Progenitor cell of endocrine pancreas (in vitro differentiated cells): ENCODE results near the gene DEUP1. TPM values are rescaled to one million over a fixed set of nuclear protein-coding genes. Genes with fewer than 3 reads are reported as not detected.
"Not testable (repeated sequence)": the region's sequence is repeated elsewhere in the genome, so short reads cannot be mapped to it uniquely, and the experiment has no call there.

Experiments
- DNase-seq: peaks from one replicate; pipeline ENCODE4 v3.0.0; 2021; ENCODE audit warnings: low spot score; ENCODE audit not compliant: unreplicated experiment
- H3K27ac Mint-ChIP-seq: 2 replicates; pipeline ENCODE4 v1.8.0; 2021; ENCODE audit warnings: mild to moderate bottlenecking, moderate library complexity, mixed read lengths
- H3K27me3 Mint-ChIP-seq: 2 replicates; pipeline ENCODE4 v1.8.0; 2021; ENCODE audit warnings: mixed read lengths
- H3K36me3 Mint-ChIP-seq: 2 replicates; pipeline ENCODE4 v1.8.0; 2022; ENCODE audit warnings: mixed read lengths; ENCODE audit not compliant: insufficient read depth
- H3K4me1 Mint-ChIP-seq: 2 replicates; pipeline ENCODE4 v1.8.0; 2021; ENCODE audit warnings: low read depth, mixed read lengths
- H3K4me3 Mint-ChIP-seq: 2 replicates; pipeline ENCODE4 v1.8.0; 2021; ENCODE audit warnings: low read depth, mild to moderate bottlenecking, moderate library complexity, mixed read lengths
- H3K9me3 Mint-ChIP-seq: 2 replicates; pipeline ENCODE4 v1.8.0; 2021; ENCODE audit warnings: low read depth, mixed read lengths
- total RNA-seq: library from RNA; stranded (reverse); gene quantifications from 2 replicates; pipeline ENCODE4 v1.2.1, GENCODE V29; 2021
- TF ChIP-seq, protein P1 (sequence below): fragments of 200-600 bp; sonication (generic); IDR thresholded peaks from one replicate; pipeline ENCODE4 v1.5.0; 2021; ENCODE audit warnings: antibody characterized with exemption, mild to moderate bottlenecking; ENCODE audit not compliant: unreplicated experiment

DEUP1 gene
- total RNA-seq, 1 donor from 2014 or later = 1.7 TPM

DNA sequence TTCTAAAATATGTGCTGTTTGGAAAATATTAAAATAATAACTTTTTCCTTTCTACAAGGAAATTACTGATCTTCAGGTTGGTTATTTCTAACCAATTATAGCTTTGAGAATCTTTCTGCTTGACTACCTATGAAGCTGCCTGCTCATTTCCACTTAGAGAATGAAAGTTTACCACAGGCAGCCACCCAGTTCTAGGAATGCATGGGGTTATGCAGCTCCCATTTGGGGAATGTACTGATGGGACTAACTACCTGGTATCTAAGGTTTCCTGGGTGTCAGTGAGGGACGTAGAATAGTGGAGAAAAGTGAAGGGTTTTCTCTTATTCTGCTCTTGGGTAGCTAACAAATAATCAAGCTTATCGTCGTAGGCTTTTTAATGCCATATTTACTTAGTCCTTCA is 73.4 kb downstream of the DEUP1 start:
- H3K4me3 Mint-ChIP-seq = no peak overlapping the region
- no peak overlapping the region for H3K27ac Mint-ChIP-seq
- no peaks in the 10 kb centered on the region for H3K36me3 Mint-ChIP-seq
- no peak for DNase-seq
- H3K9me3 Mint-ChIP-seq = peaks cover 2% of the 10 kb centered on the region
- no peaks in the 10 kb centered on the region for H3K4me1 Mint-ChIP-seq
- TF ChIP-seq, protein P1, sequence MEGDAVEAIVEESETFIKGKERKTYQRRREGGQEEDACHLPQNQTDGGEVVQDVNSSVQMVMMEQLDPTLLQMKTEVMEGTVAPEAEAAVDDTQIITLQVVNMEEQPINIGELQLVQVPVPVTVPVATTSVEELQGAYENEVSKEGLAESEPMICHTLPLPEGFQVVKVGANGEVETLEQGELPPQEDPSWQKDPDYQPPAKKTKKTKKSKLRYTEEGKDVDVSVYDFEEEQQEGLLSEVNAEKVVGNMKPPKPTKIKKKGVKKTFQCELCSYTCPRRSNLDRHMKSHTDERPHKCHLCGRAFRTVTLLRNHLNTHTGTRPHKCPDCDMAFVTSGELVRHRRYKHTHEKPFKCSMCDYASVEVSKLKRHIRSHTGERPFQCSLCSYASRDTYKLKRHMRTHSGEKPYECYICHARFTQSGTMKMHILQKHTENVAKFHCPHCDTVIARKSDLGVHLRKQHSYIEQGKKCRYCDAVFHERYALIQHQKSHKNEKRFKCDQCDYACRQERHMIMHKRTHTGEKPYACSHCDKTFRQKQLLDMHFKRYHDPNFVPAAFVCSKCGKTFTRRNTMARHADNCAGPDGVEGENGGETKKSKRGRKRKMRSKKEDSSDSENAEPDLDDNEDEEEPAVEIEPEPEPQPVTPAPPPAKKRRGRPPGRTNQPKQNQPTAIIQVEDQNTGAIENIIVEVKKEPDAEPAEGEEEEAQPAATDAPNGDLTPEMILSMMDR = no peak
- H3K27me3 Mint-ChIP-seq = no peaks in the 10 kb centered on the region

DNA sequence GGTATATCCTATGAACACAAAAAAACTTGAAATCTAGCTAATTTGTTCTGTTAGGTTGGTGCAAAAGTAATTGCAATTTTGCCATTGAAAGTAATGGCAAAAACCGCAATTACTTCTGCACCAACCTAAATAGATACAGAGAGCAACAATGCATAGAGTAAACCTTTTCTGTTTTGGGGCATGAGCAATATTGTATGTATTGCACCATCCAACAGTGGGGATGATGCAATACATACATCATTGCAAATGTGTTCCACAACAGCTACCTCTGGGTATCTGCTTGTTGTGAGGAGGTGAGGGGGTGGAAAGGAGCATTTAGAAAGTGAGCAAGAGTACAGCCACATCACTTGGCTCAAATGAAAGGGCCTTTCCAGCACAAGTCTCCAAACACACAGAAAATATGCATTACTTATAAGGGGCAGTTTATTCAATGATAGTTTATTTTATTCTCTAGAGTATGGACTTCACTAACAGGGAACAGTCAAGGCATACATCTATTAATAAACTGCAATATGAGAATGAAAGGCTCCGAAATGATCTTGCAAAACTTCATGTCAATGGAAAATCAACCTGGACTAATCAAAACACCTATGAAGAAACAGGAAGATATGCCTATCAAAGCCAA is 77.3 kb downstream of the DEUP1 start:
- DNase-seq = no peak
- peaks cover 12% of the 10 kb centered on the region for H3K4me1 Mint-ChIP-seq
- no peak overlapping the region for H3K4me3 Mint-ChIP-seq
- TF ChIP-seq, protein P1 = no peak
- no peaks in the 10 kb centered on the region for H3K9me3 Mint-ChIP-seq
- no peaks in the 10 kb centered on the region for H3K27me3 Mint-ChIP-seq
- no peaks in the 10 kb centered on the region for H3K36me3 Mint-ChIP-seq
- H3K27ac Mint-ChIP-seq = no peak overlapping the region

GRCh38 chr11:93410441-93410840 is 79.9 kb downstream of the DEUP1 start:
- TF ChIP-seq, protein P1 = no peak
- Mint-ChIP-seq H3K4me1 (peaks cover 12% of the 10 kb centered on the region), H3K9me3 (no peaks in the 10 kb centered on the region), H3K27me3 (no peaks in the 10 kb centered on the region), H3K27ac (no peak overlapping the region), H3K4me3 (no peak overlapping the region), H3K36me3 (no peaks in the 10 kb centered on the region)
- DNase-seq = no peak

GRCh38 chr11:93411705-93412104 is 81.2 kb downstream of the DEUP1 start:
- Mint-ChIP-seq H3K27ac (no peak overlapping the region), H3K9me3 (peaks cover 5% of the 10 kb centered on the region), H3K4me1 (peaks cover 12% of the 10 kb centered on the region), H3K4me3 (no peak overlapping the region), H3K36me3 (no peaks in the 10 kb centered on the region), H3K27me3 (no peaks in the 10 kb centered on the region)
- TF ChIP-seq, protein P1 = no peak
- DNase-seq = no peak

DNA sequence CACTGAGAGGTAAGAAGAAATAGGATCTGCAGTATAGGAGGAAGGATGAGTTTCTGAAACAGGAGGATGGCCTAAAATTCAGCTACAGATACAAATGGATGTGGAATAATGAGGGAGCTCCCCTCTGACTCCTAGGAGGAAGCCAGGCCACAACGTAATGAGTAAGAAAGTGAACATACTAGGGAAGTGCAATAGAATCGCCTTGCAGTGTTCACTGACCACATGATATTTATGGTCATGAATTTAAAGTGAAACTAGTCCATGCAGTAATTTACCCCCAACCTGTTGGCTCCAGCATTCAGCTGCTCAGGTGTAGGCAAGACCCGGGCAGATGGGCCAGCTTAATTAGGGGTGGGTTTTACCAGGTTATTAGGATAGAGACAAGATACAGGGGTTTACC is 101.7 kb downstream of the DEUP1 start:
- H3K27ac Mint-ChIP-seq = no peak overlapping the region
- no peak overlapping the region for H3K4me3 Mint-ChIP-seq
- no peaks in the 10 kb centered on the region for H3K9me3 Mint-ChIP-seq
- H3K4me1 Mint-ChIP-seq = peaks cover 1% of the 10 kb centered on the region
- TF ChIP-seq, protein P1 = no peak
- DNase-seq = no peak
- no peaks in the 10 kb centered on the region for H3K36me3 Mint-ChIP-seq
- H3K27me3 Mint-ChIP-seq = no peaks in the 10 kb centered on the region

GRCh38 chr11:93443232-93443631 is 112.7 kb downstream of the DEUP1 start:
- H3K27me3 Mint-ChIP-seq, H3K4me1 Mint-ChIP-seq, DNase-seq, H3K36me3 Mint-ChIP-seq, H3K4me3 Mint-ChIP-seq, H3K27ac Mint-ChIP-seq: not testable (repeated sequence)
- peaks cover 14% of the 10 kb centered on the region for H3K9me3 Mint-ChIP-seq
